Measurements from ENCODE around the gene QRSL1. TPM values are rescaled to one million over a fixed set of nuclear protein-coding genes. Genes with fewer than 3 reads are reported as not detected.
A peak's percentile ranks its signal among the peaks of the same experiment; 100 is the strongest.

QRSL1 gene
- total and polyA plus RNA-seq, 2 donors from 2014 or later = 12.5 to 18.0 TPM

DNA sequence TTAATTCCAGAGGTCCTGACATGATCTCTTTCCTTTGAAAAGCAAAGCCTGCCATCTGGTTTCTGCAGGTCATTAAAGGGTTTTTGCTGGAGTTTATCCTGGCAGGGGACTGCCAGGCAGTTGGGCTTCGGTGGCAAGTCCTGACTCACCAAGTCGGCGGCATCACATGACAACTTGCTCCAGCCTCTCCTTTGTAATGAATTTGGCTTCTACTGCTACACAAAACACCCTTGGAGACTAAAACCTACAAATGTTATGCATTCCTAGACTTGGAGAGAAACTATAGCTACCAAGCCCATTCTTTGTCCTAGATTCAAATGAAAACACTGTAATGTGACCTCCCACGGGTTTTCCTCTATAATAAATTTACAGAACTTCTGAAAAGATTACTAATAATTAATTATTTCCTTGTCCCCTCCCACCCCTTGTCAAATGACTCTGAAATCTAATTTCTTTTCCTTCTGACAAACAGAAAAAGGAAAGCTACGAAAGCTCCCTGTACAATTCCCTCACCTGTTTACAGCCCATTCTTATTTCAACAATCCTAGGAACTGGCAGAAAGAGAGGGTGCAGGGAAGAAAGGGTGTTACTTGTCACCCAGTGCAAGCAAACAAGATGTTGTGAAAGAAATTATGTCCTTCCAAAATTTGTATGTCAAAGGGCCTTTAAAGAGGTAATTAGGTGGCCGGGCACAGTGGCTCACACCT lies 62.9 kb downstream of the QRSL1 start:
- Histone ChIP-seq H3K27me3 (ENCODE audit: control insufficient read depth, insufficient read depth, low read length) (no peaks in the 10 kb centered on the region), H3K9me3 (ENCODE audit: control insufficient read depth in 2 of 3, insufficient read depth in 1 of 3, low read length in 3 of 3) (no peaks in the 10 kb centered on the region), H3K4me3 (ENCODE audit: low read length in 3 of 3) (peak overlapping the region in 1 of 3 donors; percentile 35), H3K36me3 (ENCODE audit: control insufficient read depth in 2 of 3, insufficient read depth in 3 of 3, low read length in 3 of 3) (no peaks in the 10 kb centered on the region), H3K27ac (ENCODE audit: low read depth in 2 of 2, low read length in 2 of 2) (peak overlapping the region; percentile 73 to 80), H3K9ac (ENCODE audit: low read length in 3 of 3) (peak overlapping the region in 1 of 3 donors; percentile 22), H3K4me1 (ENCODE audit: control insufficient read depth in 2 of 3, insufficient read depth in 2 of 3, low read depth in 1 of 3, low read length in 3 of 3) (peaks cover 0 to 33% (median 6%) of the 10 kb centered on the region in 3 donors)
- DNase-seq (peak in 3 of 5 donors; percentile 63 to 84 (median 66)), FAIRE-seq (peak; percentile 47)
- intact Hi-C loops (cut with DNase I) = no loop called here
- no peak for TF ChIP-seq CTCF (IDR thresholded peaks at IDR 0.05; ENCODE audit: borderline replicate concordance, extremely low read depth, insufficient read depth)

DNA sequence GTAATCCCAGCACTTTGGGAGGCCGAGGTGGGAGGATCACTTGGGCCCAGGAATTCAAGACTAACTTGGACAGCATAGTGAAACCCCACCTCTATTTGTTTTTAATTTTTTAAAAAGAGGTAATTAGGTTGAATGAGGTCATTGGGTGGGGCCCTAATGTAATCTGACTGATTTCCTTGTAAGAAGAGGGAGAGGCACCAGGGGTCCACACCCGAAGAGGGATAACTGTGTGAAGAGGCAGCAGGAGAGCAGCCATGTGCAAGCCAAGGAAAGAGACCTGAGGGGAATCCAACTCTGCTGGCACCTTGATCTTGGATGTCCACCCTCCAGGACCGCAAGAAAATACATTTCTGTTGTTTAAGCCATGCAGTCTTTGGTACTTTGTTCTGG lies 63.4 kb downstream of the QRSL1 start:
- H3K4me3 ChIP-seq (ENCODE audit: low read length in 3 of 3) = no peak overlapping the region
- TF ChIP-seq CTCF (IDR thresholded peaks at IDR 0.05; ENCODE audit: borderline replicate concordance, extremely low read depth, insufficient read depth) = no peak
- DNase-seq (no peak), FAIRE-seq (no peak)
- H3K36me3 ChIP-seq (ENCODE audit: control insufficient read depth in 2 of 3, insufficient read depth in 3 of 3, low read length in 3 of 3) = no peaks in the 10 kb centered on the region
- intact Hi-C loops (cut with DNase I) = no loop called here
- H3K9me3 ChIP-seq (ENCODE audit: control insufficient read depth in 2 of 3, insufficient read depth in 1 of 3, low read length in 3 of 3) = no peaks in the 10 kb centered on the region
- H3K9ac ChIP-seq (ENCODE audit: low read length in 3 of 3) = peak overlapping the region in 1 of 3 donors; percentile 22
- H3K27ac ChIP-seq (ENCODE audit: low read depth in 2 of 2, low read length in 2 of 2) = peak overlapping the region; percentile 73 to 80
- H3K4me1 ChIP-seq (ENCODE audit: control insufficient read depth in 2 of 3, insufficient read depth in 2 of 3, low read depth in 1 of 3, low read length in 3 of 3) = peaks cover 0 to 33% (median 6%) of the 10 kb centered on the region in 3 donors
- H3K27me3 ChIP-seq (ENCODE audit: control insufficient read depth, insufficient read depth, low read length) = no peaks in the 10 kb centered on the region

DNA sequence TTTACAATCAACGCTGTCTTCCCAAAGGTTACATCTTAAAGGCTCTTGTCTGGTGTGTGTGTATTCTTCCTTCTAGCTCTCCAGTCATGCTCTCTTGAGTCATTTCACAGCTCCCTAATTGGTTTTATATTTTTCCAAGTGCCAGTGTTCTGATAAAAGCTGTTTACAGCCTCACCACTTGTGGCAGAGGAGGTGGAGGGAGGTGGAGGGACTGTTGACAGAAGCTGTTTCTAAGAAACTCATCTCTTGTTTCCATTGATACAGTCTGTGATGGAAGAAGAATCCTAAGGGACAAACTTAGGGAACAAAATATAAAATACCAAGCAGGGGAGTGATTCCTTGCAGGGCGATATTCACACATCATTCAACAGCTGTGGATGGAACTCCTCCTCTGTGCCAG lies 64.0 kb downstream of the QRSL1 start:
- peak overlapping the region in 1 of 2 donors; percentile 80 for H3K27ac ChIP-seq (ENCODE audit: low read depth in 2 of 2, low read length in 2 of 2)
- FAIRE-seq (no peak), DNase-seq (peak in 1 of 5 donors; percentile 27)
- intact Hi-C loops (cut with DNase I) = no loop called here
- H3K27me3 ChIP-seq (ENCODE audit: control insufficient read depth, insufficient read depth, low read length) = no peaks in the 10 kb centered on the region
- no peak for TF ChIP-seq CTCF (IDR thresholded peaks at IDR 0.05; ENCODE audit: borderline replicate concordance, extremely low read depth, insufficient read depth)
- peaks cover 0 to 30% (median 6%) of the 10 kb centered on the region in 3 donors for H3K4me1 ChIP-seq (ENCODE audit: control insufficient read depth in 2 of 3, insufficient read depth in 2 of 3, low read depth in 1 of 3, low read length in 3 of 3)
- H3K9ac ChIP-seq (ENCODE audit: low read length in 3 of 3) = no peak overlapping the region
- H3K9me3 ChIP-seq (ENCODE audit: control insufficient read depth in 2 of 3, insufficient read depth in 1 of 3, low read length in 3 of 3) = no peaks in the 10 kb centered on the region
- no peaks in the 10 kb centered on the region for H3K36me3 ChIP-seq (ENCODE audit: control insufficient read depth in 2 of 3, insufficient read depth in 3 of 3, low read length in 3 of 3)
- H3K4me3 ChIP-seq (ENCODE audit: low read length in 3 of 3) = no peak overlapping the region
